ENCODE data around the gene CHTF18. TPM values are rescaled to one million over a fixed set of nuclear protein-coding genes. Genes with fewer than 3 reads are reported as not detected.

CHTF18 gene
- total RNA-seq, 1 experiment from 2014 or later, result 120 TPM

GRCh38 chr16:791131-791530, 2.7 kb downstream of the CHTF18 start:
- H2BK120ac ChIP-seq (ENCODE audit: low read depth, low read length, poor library complexity, severe bottlenecking), result no peak overlapping the region
- no peak overlapping the region for H3K4me2 ChIP-seq (ENCODE audit: insufficient read depth, insufficient read length, low read length)
- H3K56ac ChIP-seq (ENCODE audit: insufficient read length, low read depth, low read length), result no peak overlapping the region
- DNase-seq, result no peak
- H3K27ac ChIP-seq (ENCODE audit: insufficient read length, low read depth, low read length), result no peak overlapping the region
- Mint-ChIP-seq H3K27me3 (ENCODE audit: low read depth) (no peaks in the 10 kb centered on the region), H3K36me3 (ENCODE audit: insufficient read depth in 1 of 3, low read depth in 3 of 3) (peaks cover 12 to 38% (median 23%) of the 10 kb centered on the region in 3 experiments; a peak in 6 of 7 replicates), H3K4me3 (no peak overlapping the region), H3K27ac (no peak overlapping the region; a peak in 1 of 7 replicates), H3K9me3 (no peaks in the 10 kb centered on the region), H3K4me1 (peaks cover 0 to 2% of the 10 kb centered on the region in 2 experiments; a peak in 1 of 4 replicates)
- no peak overlapping the region for H2AK5ac ChIP-seq (ENCODE audit: insufficient read length, low read length)
- H3K14ac ChIP-seq (ENCODE audit: insufficient read depth, low read length), result no peak overlapping the region
- no peak overlapping the region for H3K18ac ChIP-seq (ENCODE audit: insufficient read length, low read depth, low read length)
- TF ChIP-seq, protein P1, sequence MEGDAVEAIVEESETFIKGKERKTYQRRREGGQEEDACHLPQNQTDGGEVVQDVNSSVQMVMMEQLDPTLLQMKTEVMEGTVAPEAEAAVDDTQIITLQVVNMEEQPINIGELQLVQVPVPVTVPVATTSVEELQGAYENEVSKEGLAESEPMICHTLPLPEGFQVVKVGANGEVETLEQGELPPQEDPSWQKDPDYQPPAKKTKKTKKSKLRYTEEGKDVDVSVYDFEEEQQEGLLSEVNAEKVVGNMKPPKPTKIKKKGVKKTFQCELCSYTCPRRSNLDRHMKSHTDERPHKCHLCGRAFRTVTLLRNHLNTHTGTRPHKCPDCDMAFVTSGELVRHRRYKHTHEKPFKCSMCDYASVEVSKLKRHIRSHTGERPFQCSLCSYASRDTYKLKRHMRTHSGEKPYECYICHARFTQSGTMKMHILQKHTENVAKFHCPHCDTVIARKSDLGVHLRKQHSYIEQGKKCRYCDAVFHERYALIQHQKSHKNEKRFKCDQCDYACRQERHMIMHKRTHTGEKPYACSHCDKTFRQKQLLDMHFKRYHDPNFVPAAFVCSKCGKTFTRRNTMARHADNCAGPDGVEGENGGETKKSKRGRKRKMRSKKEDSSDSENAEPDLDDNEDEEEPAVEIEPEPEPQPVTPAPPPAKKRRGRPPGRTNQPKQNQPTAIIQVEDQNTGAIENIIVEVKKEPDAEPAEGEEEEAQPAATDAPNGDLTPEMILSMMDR (conservative IDR thresholded peaks at IDR 0.05), result no peak
- H3K79me2 ChIP-seq (ENCODE audit: insufficient read depth, low read length), result no peaks in the 10 kb centered on the region; the same call in 1 of the 2 replicates
- H3K4ac ChIP-seq (ENCODE audit: low read depth, low read length), result no peak overlapping the region
- no peaks in the 10 kb centered on the region for H3K9me3 ChIP-seq (ENCODE audit: control insufficient read depth, low read depth, low read length)
- H3K23me2 ChIP-seq (ENCODE audit: insufficient read length, low read depth, low read length, poor library complexity, severe bottlenecking), result peaks cover 11% of the 10 kb centered on the region
- H2AFZ ChIP-seq (ENCODE audit: low read length), result no peak overlapping the region
- H3K9ac ChIP-seq (ENCODE audit: extremely low read depth, insufficient read length, low read length), result no peak overlapping the region
- H4K20me1 ChIP-seq (ENCODE audit: control insufficient read depth, insufficient read depth, insufficient read length), result no peaks in the 10 kb centered on the region
- H4K8ac ChIP-seq (replicated peaks; ENCODE audit: insufficient read length, low read depth, low read length), result no peak overlapping the region
- H4K5ac ChIP-seq (ENCODE audit: insufficient read length, low read depth, low read length), result no peak overlapping the region
- no peak overlapping the region for H2BK5ac ChIP-seq (ENCODE audit: insufficient read length, low read length)
- no peaks in the 10 kb centered on the region for H3K4me1 ChIP-seq (ENCODE audit: insufficient read depth, low read length)
- H2BK20ac ChIP-seq (ENCODE audit: low read depth, low read length, poor library complexity, severe bottlenecking), result no peak overlapping the region
- no peak overlapping the region for H3K23ac ChIP-seq (ENCODE audit: insufficient read length, low read depth, low read length)
- H2BK12ac ChIP-seq (ENCODE audit: insufficient read length, low read depth, low read length), result no peak overlapping the region
- no peak overlapping the region for H3T11ph ChIP-seq (ENCODE audit: low read length)
- WGBS (ENCODE audit: extremely low coverage, insufficient read length, low lambda C conversion rate), result no CpG with 5 or more reads among the region's 23 CpGs
- no peaks in the 10 kb centered on the region for H3K27me3 ChIP-seq (ENCODE audit: insufficient read depth, low read length)
- no peak overlapping the region for H4K91ac ChIP-seq (ENCODE audit: insufficient read length, low read depth, low read length)
- no peak overlapping the region for H2BK15ac ChIP-seq (ENCODE audit: low read depth, low read length)
- H3K79me1 ChIP-seq (ENCODE audit: insufficient read depth, low read depth, low read length, poor library complexity, severe bottlenecking), result peaks cover 2% of the 10 kb centered on the region
